Thymus (tissue), 11 donors: ENCODE data around the gene ASZ1. TPM values are rescaled to one million over a fixed set of nuclear protein-coding genes. Genes with fewer than 3 reads are reported as not detected.

ENCODE experiments used
- DNase-seq, 9 donors: peaks; one replicate each; pipeline ENCODE4 v3.0.0-alpha.2; 2013; ENCODE audit warnings: low spot score in 9 of 9, low read depth in 6 of 9, missing footprints in 1 of 9
- H3K27ac ChIP-seq, 2 donors: one replicate each; pipeline ENCODE4 v1.5.1; 2013; ENCODE audit warnings: control low read depth in 1 of 2, low read depth in 1 of 2, low read length in 1 of 2, mild to moderate bottlenecking in 1 of 2, moderate library complexity in 1 of 2
- H3K27me3 ChIP-seq, 2 donors: one replicate each; pipeline ENCODE4 v1.5.1; 2013; ENCODE audit warnings: low read length in 1 of 2; ENCODE audit not compliant: control insufficient read depth in 2 of 2, insufficient read depth in 1 of 2
- H3K36me3 ChIP-seq, 2 donors: one replicate each; pipeline ENCODE4 v1.5.1; 2013; ENCODE audit warnings: low read length in 1 of 2, mild to moderate bottlenecking in 1 of 2, moderate library complexity in 1 of 2; ENCODE audit not compliant: control insufficient read depth in 2 of 2, insufficient read depth in 2 of 2
- H3K4me1 ChIP-seq, 2 donors: one replicate each; pipeline ENCODE4 v1.5.1; 2013; ENCODE audit warnings: low read length in 2 of 2; ENCODE audit not compliant: control insufficient read depth in 2 of 2, insufficient read depth in 2 of 2
- H3K4me3 ChIP-seq, 2 donors: one replicate each; pipeline ENCODE4 v1.5.1; 2013; ENCODE audit warnings: low read length in 2 of 2, control low read depth in 1 of 2, mild to moderate bottlenecking in 1 of 2
- H3K9me3 ChIP-seq, 2 donors: one replicate each; pipeline ENCODE4 v1.5.1; 2013; ENCODE audit warnings: low read length in 1 of 2, mild to moderate bottlenecking in 1 of 2; ENCODE audit not compliant: control insufficient read depth in 2 of 2, insufficient read depth in 1 of 2
- WGBS: extraction: QIAGEN DNeasy Blood & Tissue Kit; methylation state at CpG from one replicate; pipeline ENCODE4 v1.1.7; 2013; 5-methylcytosine and 5-hydroxymethylcytosine counted together
- polyA plus RNA-seq: library from polyadenylated mRNA; stranded (reverse); fragments of 200-250 nt; gene quantifications from one replicate; pipeline ENCODE4 v1.2.3, GENCODE V29; 2013
- total RNA-seq: library from RNA; stranded (reverse); fragments of 120-200 nt; gene quantifications from one replicate; pipeline ENCODE4 v1.2.4, GENCODE V29; 2013
- donor health status: healthy.

ASZ1 gene
- total and polyA plus RNA-seq, 2 donors: 0.09 TPM; not detected in 1

- H3K27me3 ChIP-seq: no peaks in the 10 kb centered on the region
- H3K9me3 ChIP-seq: no peaks in the 10 kb centered on the region
- WGBS: 95% methylated on average over 1 of the region's 1 CpG
- no peak for DNase-seq
- no peak overlapping the region for H3K27ac ChIP-seq
- H3K4me1 ChIP-seq: no peaks in the 10 kb centered on the region
- no peak overlapping the region for H3K4me3 ChIP-seq
- no peaks in the 10 kb centered on the region for H3K36me3 ChIP-seq
These were observed 18.5 kb downstream of the ASZ1 start for GRCh38 chr7:117408831-117409230.

GRCh38 chr7:117405519-117405918 lies 21.8 kb downstream of the ASZ1 start:
- Histone ChIP-seq H3K27me3 (no peaks in the 10 kb centered on the region), H3K4me3 (no peak overlapping the region), H3K36me3 (no peaks in the 10 kb centered on the region), H3K4me1 (no peaks in the 10 kb centered on the region), H3K9me3 (no peaks in the 10 kb centered on the region), H3K27ac (no peak overlapping the region)
- 90% methylated on average over 3 of the region's 3 CpGs for WGBS
- no peak for DNase-seq

GRCh38 chr7:117403737-117404136 lies 23.6 kb downstream of the ASZ1 start:
- no peaks in the 10 kb centered on the region for H3K36me3 ChIP-seq
- H3K4me1 ChIP-seq: no peaks in the 10 kb centered on the region
- no peaks in the 10 kb centered on the region for H3K9me3 ChIP-seq
- no peaks in the 10 kb centered on the region for H3K27me3 ChIP-seq
- no peak for DNase-seq
- 97% methylated on average over 8 of the region's 8 CpGs for WGBS
- no peak overlapping the region for H3K27ac ChIP-seq
- no peak overlapping the region for H3K4me3 ChIP-seq

DNA sequence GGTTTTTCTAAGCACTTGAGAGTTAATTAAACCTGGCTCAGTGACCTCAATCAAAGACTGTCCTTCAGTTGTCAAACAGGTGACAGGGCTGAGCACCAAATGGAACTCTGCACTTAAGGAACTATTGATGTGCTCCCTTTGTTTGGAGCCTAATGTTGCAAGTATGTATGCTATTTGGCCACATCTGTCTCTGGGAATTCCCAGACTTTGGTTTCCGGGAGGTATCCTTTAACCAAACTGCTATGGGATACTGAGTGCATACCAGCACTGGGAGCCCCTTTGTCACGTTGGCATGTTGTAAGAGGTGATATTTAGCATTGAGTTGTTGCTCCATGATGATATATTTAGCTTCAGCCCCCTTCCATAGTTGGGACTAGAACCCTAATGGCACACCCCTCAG lies 25.2 kb downstream of the ASZ1 start:
- Histone ChIP-seq H3K4me3 (no peak overlapping the region), H3K4me1 (no peaks in the 10 kb centered on the region), H3K27ac (no peak overlapping the region), H3K36me3 (no peaks in the 10 kb centered on the region), H3K9me3 (no peaks in the 10 kb centered on the region), H3K27me3 (no peaks in the 10 kb centered on the region)
- no peak for DNase-seq
- WGBS: 79% methylated on average over 2 of the region's 2 CpGs

DNA sequence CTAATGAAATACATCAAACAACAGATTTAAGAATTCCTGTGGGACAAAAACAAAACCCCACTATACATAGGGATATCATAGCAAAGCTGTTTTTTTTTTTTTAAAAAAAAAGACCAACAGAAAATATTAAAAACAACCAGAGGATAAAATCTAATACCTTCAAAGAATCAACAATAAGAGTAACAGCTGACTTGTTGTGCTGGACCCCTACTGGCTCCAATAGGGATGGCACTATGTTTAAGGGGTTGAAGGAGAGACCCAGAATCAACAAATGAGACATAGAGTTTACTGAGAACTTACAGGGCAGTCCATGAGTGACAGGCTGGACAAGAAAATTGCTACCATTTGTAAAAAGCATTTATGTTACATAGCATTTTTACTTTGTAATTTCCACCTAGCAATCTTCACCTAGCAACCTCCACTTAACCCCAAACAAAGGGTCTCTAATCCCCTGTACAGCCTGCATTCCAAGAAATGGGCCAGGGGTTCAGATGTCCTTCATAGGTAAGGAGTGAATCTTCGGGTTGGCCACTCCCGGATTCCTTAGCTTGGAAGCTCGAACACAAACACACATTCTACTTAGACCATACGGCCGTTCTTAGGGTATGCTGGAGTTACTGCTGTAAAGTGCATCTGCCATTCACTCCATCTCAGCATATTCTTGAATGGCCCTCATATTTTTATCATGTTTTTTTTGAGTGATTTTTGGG lies 25.8 kb downstream of the ASZ1 start:
- no peak for DNase-seq
- Histone ChIP-seq H3K27ac (no peak overlapping the region), H3K9me3 (no peaks in the 10 kb centered on the region), H3K36me3 (no peaks in the 10 kb centered on the region), H3K4me3 (no peak overlapping the region), H3K27me3 (no peaks in the 10 kb centered on the region), H3K4me1 (no peaks in the 10 kb centered on the region)
- 93% methylated on average over 5 of the region's 5 CpGs for WGBS

DNA sequence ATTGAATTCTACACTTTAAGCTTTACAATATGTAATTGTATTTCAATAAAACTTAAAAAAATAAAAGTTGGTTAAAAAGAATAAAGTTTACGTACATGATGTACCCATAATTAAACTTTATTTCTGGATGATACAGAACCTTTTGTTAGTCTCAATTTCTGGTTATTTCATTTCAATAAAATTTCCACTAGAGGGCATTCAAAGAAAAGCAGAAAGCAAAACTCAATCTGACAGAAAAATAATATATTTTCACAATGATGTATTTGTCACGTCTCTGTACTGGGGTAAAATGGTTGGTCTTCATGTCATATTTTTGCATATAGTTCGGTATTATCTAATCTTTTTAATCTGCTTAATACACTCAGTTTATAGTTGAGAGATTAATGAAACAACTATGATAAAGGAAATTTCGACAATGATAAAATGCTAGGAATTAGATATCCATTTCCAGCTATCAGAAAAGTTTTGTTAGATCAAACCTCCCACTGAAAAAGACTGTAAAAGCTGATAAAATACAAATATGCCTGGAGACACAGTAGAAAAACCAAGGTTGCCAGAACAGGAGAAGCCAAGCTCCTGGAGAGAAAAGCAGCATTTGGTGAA lies 27.4 kb downstream of the ASZ1 start:
- 65% methylated on average over 4 of the region's 4 CpGs for WGBS
- no peak for DNase-seq

DNA sequence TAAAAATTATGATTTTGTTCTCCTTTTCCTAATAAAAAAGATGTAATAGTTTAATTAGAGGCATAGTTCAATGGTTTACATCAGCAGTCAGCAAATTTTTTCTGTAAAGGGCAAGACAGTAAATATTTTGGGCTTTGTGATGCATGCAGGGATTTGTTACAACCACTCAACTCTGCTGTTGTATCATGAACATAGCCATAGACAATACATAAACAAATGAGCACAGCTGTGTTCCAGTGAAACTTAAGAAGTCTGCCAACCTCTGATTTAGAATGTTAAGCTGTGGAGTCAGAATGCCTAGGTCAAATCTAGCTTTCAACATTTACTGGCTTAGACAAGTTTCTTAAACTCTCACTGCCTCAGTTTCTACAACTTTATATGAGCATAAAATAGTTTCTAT lies 31.6 kb downstream of the ASZ1 start:
- Histone ChIP-seq H3K4me3 (no peak overlapping the region), H3K9me3 (no peaks in the 10 kb centered on the region), H3K4me1 (no peaks in the 10 kb centered on the region), H3K27me3 (no peaks in the 10 kb centered on the region), H3K36me3 (no peaks in the 10 kb centered on the region), H3K27ac (no peak overlapping the region)
- DNase-seq: no peak

More for the DNA sequence above, 27.4 kb downstream of the ASZ1 start:
- H3K27ac ChIP-seq: no peak overlapping the region
- H3K36me3 ChIP-seq: no peaks in the 10 kb centered on the region
- no peaks in the 10 kb centered on the region for H3K9me3 ChIP-seq
- no peaks in the 10 kb centered on the region for H3K4me1 ChIP-seq
- H3K4me3 ChIP-seq: no peak overlapping the region
- H3K27me3 ChIP-seq: no peaks in the 10 kb centered on the region

GRCh38 chr7:117393781-117394180 lies 33.5 kb downstream of the ASZ1 start:
- DNase-seq: no peak
- Histone ChIP-seq H3K4me3 (no peak overlapping the region), H3K4me1 (no peaks in the 10 kb centered on the region), H3K9me3 (no peaks in the 10 kb centered on the region), H3K36me3 (no peaks in the 10 kb centered on the region), H3K27me3 (no peaks in the 10 kb centered on the region), H3K27ac (no peak overlapping the region)
- WGBS: 76% methylated on average over 1 of the region's 1 CpG

DNA sequence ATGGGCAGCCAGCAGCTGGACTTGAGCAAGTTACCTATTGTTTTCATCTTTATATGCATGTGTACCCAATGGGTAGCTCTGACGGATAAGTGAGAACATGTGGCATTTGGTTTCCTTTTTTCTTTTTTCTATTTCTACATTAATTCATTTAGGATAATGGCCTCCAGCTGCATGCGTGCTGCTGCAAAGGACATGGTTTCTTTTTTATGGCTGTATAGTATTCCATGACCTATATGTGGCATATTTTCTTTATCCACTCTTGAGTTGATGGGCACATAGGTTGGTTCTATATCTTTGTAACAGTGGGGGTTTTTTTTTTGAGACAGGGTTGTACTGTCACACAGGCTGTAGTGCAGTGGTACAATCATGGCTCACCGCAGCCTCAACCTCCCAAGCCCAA lies 37.4 kb downstream of the ASZ1 start:
- H3K27ac ChIP-seq: no peak overlapping the region
- no peaks in the 10 kb centered on the region for H3K27me3 ChIP-seq
- WGBS: 97% methylated on average over 3 of the region's 3 CpGs
- DNase-seq: no peak
- no peaks in the 10 kb centered on the region for H3K36me3 ChIP-seq
- H3K4me1 ChIP-seq: no peaks in the 10 kb centered on the region
- no peak overlapping the region for H3K4me3 ChIP-seq
- H3K9me3 ChIP-seq: no peaks in the 10 kb centered on the region
